ENCODE measurements around the gene LTBR.
"Not testable (repeated sequence)": the region's sequence is repeated elsewhere in the genome, so short reads cannot be mapped to it uniquely, and the experiment has no call there.

LTBR gene

GRCh38 chr12:6341417-6342139 lies 42.4 kb upstream of the LTBR start, which contains the start of gene TNFRSF1A:
Gene TNFRSF1A (minus strand): TSS chr12:6342076. CDS start chr12:6341814, 262 bp downstream.
- Histone ChIP-seq H3K27me3 (replicated peaks) (no peaks in the 10 kb centered on the region), H3K4me3 (ENCODE audit: low read depth, low read length) (peak within 1 kb of the TSS; percentile 100), H3K27ac (peak within 1 kb of the TSS; percentile 92), H3K36me3 (replicated peaks) (peaks cover 5% of the 10 kb centered on the region)
- in situ Hi-C loops (cut with HindIII; ENCODE audit: low pct_ligation_motif_present, low sequenced_read_pairs), result no loop called here
- no peak for TF ChIP-seq CTCF (IDR thresholded peaks at IDR 0.05; ENCODE audit: low read depth, low read length, missing control alignments)
- DNase-seq, result peak; percentile 77

- in situ Hi-C loops (cut with HindIII; ENCODE audit: low pct_ligation_motif_present, low sequenced_read_pairs), result no loop called here
- H3K36me3 ChIP-seq (replicated peaks), result peaks cover 5% of the 10 kb centered on the region
- H3K27ac ChIP-seq, result peak overlapping the region; percentile 92
- no peak for DNase-seq
- TF ChIP-seq CTCF (IDR thresholded peaks at IDR 0.05; ENCODE audit: low read depth, low read length, missing control alignments), result no peak
- H3K4me3 ChIP-seq (ENCODE audit: low read depth, low read length), result peak overlapping the region; percentile 100
- no peaks in the 10 kb centered on the region for H3K27me3 ChIP-seq (replicated peaks)
Observed at GRCh38 chr12:6342140-6342889, 41.6 kb upstream of the LTBR start.

DNA sequence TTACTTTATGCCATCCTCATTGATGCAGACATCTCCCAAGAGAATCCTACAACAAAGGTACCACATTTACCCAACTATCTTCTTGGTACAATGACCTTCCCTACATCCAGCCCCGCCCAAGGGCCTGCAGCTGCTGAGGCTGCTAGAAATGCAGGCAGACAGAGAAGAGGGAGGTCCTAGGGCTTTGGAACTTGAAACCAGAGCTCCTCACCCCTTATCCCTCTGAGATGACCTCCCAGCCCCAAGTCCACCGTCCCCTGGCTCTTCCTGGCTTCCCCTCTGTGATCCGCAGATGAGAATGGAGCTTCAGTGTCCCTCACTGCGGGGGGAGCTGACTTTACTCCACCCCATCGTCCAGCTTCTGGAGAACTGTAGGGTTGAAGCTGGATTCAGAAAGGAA lies 40.4 kb upstream of the LTBR start:
- Histone ChIP-seq H3K4me3 (ENCODE audit: low read depth, low read length) (no peak overlapping the region), H3K27me3 (replicated peaks) (no peaks in the 10 kb centered on the region), H3K36me3 (replicated peaks) (peaks cover 5% of the 10 kb centered on the region), H3K27ac (no peak overlapping the region)
- DNase-seq, result no peak
- TF ChIP-seq CTCF (IDR thresholded peaks at IDR 0.05; ENCODE audit: low read depth, low read length, missing control alignments), result no peak
- in situ Hi-C loops (cut with HindIII; ENCODE audit: low pct_ligation_motif_present, low sequenced_read_pairs), result no loop called here

GRCh38 chr12:6344101-6344660 lies 39.8 kb upstream of the LTBR start:
- H3K27me3 ChIP-seq (replicated peaks); H3K36me3 ChIP-seq (replicated peaks); H3K27ac ChIP-seq; H3K4me3 ChIP-seq (ENCODE audit: low read depth, low read length); DNase-seq; in situ Hi-C loops (cut with HindIII; ENCODE audit: low pct_ligation_motif_present, low sequenced_read_pairs): not testable (repeated sequence)

DNA sequence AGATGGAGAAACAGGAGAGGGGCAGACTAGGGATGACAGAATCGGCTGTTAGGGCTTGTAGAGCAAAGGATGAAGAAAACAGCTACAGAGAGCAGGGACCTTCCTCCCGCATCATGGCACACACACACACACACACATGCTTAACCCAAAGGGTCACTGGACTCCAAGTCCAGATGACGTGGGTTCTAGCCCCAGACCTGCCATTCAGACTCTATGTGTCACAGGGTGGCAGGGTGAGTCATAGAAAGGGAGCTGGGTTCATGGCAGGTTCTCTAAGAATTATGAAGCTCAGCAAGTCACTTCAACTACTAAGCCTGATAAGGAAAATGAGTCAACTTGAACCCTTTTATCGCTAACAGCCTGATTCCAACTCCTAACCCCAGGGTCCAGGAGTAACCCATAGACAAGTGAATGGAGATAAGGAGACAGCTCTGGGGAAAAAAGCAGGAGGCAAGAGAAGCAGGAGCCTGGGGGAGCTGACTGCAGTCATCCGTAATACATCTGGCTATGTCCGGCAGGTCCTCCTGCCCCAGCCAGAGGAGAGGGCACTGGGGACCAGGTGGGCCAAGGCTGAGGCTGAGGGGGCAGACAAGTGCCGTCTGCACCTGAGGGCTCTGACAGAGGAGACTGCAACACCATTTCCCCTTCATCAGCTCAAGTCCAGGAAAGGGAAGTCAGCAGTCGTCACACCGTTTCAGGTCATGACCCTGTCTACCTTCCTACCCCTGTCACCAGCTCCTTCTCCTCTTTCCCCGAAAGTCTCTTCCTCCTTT lies 38.5 kb upstream of the LTBR start:
- H3K27ac ChIP-seq, result peak overlapping the region; percentile 54
- in situ Hi-C loops (cut with HindIII; ENCODE audit: low pct_ligation_motif_present, low sequenced_read_pairs), result no loop called here

More for the DNA sequence above, 38.5 kb upstream of the LTBR start:
- H3K36me3 ChIP-seq (replicated peaks), result no peaks in the 10 kb centered on the region
- H3K27me3 ChIP-seq (replicated peaks), result no peaks in the 10 kb centered on the region
- peak; percentile 97 for DNase-seq
- H3K4me3 ChIP-seq (ENCODE audit: low read depth, low read length), result no peak overlapping the region
- no peak for TF ChIP-seq CTCF (IDR thresholded peaks at IDR 0.05; ENCODE audit: low read depth, low read length, missing control alignments)
